PC-9 (cell line): ENCODE data around the gene CCDC30. TPM values are rescaled to one million over a fixed set of nuclear protein-coding genes. Genes with fewer than 3 reads are reported as not detected.

Experiments
- BruUV-seq: library from RNA; stranded (reverse); fragments of 400-500 nt; replicated peaks from 2 replicates; lab custom pipeline; 2021; lab: Mats Ljungman, UMichigan
- CTCF ChIA-PET: fragments of 300-600 bp; sonication (Branson Sonifier 250); formaldehyde crosslinking; loops from one replicate; lab custom pipeline; 2022; ENCODE audit warnings: antibody characterized with exemption; lab: Charles Lee
- POLR2A ChIA-PET: fragments of 300-600 bp; sonication (Branson Sonifier 250); formaldehyde crosslinking; loops from one replicate; lab custom pipeline; 2022; ENCODE audit warnings: antibody characterized with exemption; ENCODE audit not compliant: unreplicated experiment; lab: Charles Lee
- DNase-seq, 2 experiments: peaks; one replicate each; pipeline versions ENCODE4 v3.0.0 to v3.0.0-alpha.2; 2015 to 2022; ENCODE audit warnings: mixed read lengths in 1 of 2
- H2AFZ ChIP-seq: fragments of 200-600 bp; sonication (generic); 2 replicates; pipeline ENCODE4 v1.8.1; 2017; ENCODE audit warnings: antibody characterized with exemption
- H3F3A ChIP-seq: fragments of 200-600 bp; sonication (generic); 2 replicates; pipeline ENCODE4 v1.8.1; 2017; ENCODE audit warnings: antibody characterized with exemption, mild to moderate bottlenecking, low read depth; ENCODE audit not compliant: insufficient read depth
- H3K27ac ChIP-seq: fragments of 200-600 bp; sonication (generic); 2 replicates; pipeline ENCODE4 v1.6.1; 2016; ENCODE audit warnings: mixed run types
- H3K27me3 ChIP-seq: fragments of 200-600 bp; sonication (generic); 2 replicates; pipeline ENCODE4 v1.6.1; 2016; ENCODE audit warnings: low read depth, mixed run types; ENCODE audit not compliant: insufficient read depth
- H3K36me3 ChIP-seq: fragments of 200-600 bp; sonication (generic); 2 replicates; pipeline ENCODE4 v1.6.1; 2016; ENCODE audit warnings: low read depth, mixed run types
- H3K4me1 ChIP-seq: fragments of 200-600 bp; sonication (generic); replicated peaks from 2 replicates; pipeline ENCODE4 v1.6.1; 2016; ENCODE audit warnings: mixed run types; ENCODE audit not compliant: insufficient read depth
- H3K4me2 ChIP-seq: fragments of 200-600 bp; sonication (generic); 2 replicates; pipeline ENCODE4 v1.6.1; 2017; ENCODE audit warnings: mixed run types
- H3K4me3 ChIP-seq: fragments of 200-600 bp; sonication (generic); 2 replicates; pipeline ENCODE4 v1.6.1; 2016; ENCODE audit warnings: mixed run types
- H3K79me2 ChIP-seq: fragments of 200-600 bp; sonication (generic); 2 replicates; pipeline ENCODE4 v1.6.1; 2017; ENCODE audit warnings: low read depth, mixed run types
- H3K9me2 ChIP-seq: fragments of 200-600 bp; sonication (generic); 2 replicates; pipeline ENCODE4 v1.8.1; 2017; ENCODE audit warnings: mild to moderate bottlenecking; ENCODE audit not compliant: insufficient read depth
- H3K9me3 ChIP-seq: fragments of 200-600 bp; sonication (generic); 2 replicates; pipeline ENCODE4 v1.8.1; 2016; ENCODE audit warnings: low read depth; ENCODE audit not compliant: insufficient read depth
- H4K20me1 ChIP-seq: fragments of 200-600 bp; sonication (generic); 2 replicates; pipeline ENCODE4 v1.8.1; 2017; ENCODE audit not compliant: insufficient read depth
- EZH2 ChIP-seq: fragments of 200-600 bp; sonication (generic); IDR thresholded peaks from 2 replicates; pipeline ENCODE4 v1.8.0; 2017; ENCODE audit warnings: antibody characterized with exemption, low read depth
- intact Hi-C: fragments of 100-400 bp; cut with micrococcal nuclease; formaldehyde crosslinking; loops from one replicate; pipeline ENCODE4 v1.10.0; 2022; ENCODE audit not compliant: unreplicated experiment
- total RNA-seq: library from RNA; stranded (reverse); gene quantifications from 2 replicates; pipeline ENCODE4 v1.2.3, GENCODE V29; 2021
- TF ChIP-seq, protein P1 (sequence below): fragments of 200-600 bp; sonication (generic); conservative IDR thresholded peaks from 2 replicates; pipeline ENCODE4 v1.6.1; 2017; ENCODE audit warnings: mixed run types, antibody characterized with exemption, mild to moderate bottlenecking, moderate library complexity

Gene CCDC30
- total RNA-seq, 1 experiment from 2014 or later: 10.2 TPM

DNA sequence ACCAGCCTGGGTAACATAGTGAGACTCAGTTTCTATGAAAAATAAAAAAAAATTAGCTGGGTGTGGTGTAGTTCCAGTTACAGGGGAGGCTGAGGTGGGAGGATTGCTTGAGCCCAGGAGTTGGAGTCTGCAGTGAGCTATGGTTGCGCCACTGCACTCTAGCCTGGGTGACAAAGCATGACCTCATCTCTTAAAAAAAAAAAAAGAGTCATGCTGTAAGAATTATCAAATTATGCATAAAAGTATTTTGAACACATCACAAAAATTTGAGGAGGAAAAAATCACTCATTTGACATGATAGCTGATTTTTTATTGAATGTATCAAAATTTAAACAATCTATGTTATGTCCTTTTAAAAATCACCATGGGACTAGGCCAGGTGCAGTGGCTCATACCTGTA is 17.8 kb downstream of the CCDC30 start:
- BruUV-seq: no TSS peak
- Histone ChIP-seq H3K36me3 (no peaks in the 10 kb centered on the region), H3K4me3 (no peak overlapping the region), H3K79me2 (no peaks in the 10 kb centered on the region), H3F3A (no peaks in the 10 kb centered on the region), H3K27ac (no peak overlapping the region), H4K20me1 (no peaks in the 10 kb centered on the region), H3K27me3 (no peaks in the 10 kb centered on the region), H2AFZ (no peak overlapping the region), H3K9me3 (no peaks in the 10 kb centered on the region), H3K9me2 (no peaks in the 10 kb centered on the region), H3K4me1 (peaks cover 6% of the 10 kb centered on the region; the same call in 1 of the 2 replicates), H3K4me2 (no peak overlapping the region)
- intact Hi-C loops: no loop called here
- POLR2A ChIA-PET: interaction anchor here (0.6 kb wide), 1 partner anchor 1557 kb away, joined by 9 read pairs; no protein-coding TSS in a partner anchor
- CTCF ChIA-PET: no interaction called here
- no peak for DNase-seq
- TF ChIP-seq, protein P1, sequence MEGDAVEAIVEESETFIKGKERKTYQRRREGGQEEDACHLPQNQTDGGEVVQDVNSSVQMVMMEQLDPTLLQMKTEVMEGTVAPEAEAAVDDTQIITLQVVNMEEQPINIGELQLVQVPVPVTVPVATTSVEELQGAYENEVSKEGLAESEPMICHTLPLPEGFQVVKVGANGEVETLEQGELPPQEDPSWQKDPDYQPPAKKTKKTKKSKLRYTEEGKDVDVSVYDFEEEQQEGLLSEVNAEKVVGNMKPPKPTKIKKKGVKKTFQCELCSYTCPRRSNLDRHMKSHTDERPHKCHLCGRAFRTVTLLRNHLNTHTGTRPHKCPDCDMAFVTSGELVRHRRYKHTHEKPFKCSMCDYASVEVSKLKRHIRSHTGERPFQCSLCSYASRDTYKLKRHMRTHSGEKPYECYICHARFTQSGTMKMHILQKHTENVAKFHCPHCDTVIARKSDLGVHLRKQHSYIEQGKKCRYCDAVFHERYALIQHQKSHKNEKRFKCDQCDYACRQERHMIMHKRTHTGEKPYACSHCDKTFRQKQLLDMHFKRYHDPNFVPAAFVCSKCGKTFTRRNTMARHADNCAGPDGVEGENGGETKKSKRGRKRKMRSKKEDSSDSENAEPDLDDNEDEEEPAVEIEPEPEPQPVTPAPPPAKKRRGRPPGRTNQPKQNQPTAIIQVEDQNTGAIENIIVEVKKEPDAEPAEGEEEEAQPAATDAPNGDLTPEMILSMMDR: no peak
- no peak for TF ChIP-seq EZH2

DNA sequence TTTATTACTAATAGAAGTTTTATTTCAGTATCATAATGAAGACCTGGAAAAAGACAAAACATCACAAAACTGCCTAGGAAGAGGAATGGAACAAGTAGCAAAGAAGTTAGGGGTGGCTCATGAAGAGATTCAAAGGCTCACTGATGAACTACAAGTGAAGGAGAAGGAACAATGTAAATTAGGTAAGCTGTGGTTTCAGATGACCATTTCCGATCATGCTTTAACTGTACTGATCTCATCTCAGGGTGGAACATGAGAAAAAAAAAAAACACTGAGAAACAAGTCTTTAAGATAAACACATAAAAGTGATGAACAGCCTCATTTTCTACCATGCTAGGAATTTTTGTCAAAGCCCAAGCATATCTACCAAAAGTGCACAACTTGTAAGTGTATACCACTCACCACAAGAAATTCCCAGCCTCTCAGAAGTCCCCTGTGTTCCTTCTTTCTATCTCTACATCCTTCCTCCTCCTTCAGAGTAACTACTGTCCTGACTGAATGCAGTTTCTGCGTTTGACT is 19.6 kb downstream of the CCDC30 start:
- no peaks in the 10 kb centered on the region for H3K9me3 ChIP-seq
- no TSS peak for BruUV-seq
- no peak overlapping the region for H3K4me2 ChIP-seq
- no peak overlapping the region for H2AFZ ChIP-seq
- no peaks in the 10 kb centered on the region for H3K9me2 ChIP-seq
- no peaks in the 10 kb centered on the region for H3K36me3 ChIP-seq
- no peak for DNase-seq
- peaks cover 6% of the 10 kb centered on the region; the same call in 1 of the 2 replicates for H3K4me1 ChIP-seq
- no peaks in the 10 kb centered on the region for H4K20me1 ChIP-seq
- H3K27ac ChIP-seq: no peak overlapping the region
- H3K4me3 ChIP-seq: no peak overlapping the region
- intact Hi-C loops: no loop called here
- POLR2A ChIA-PET: no interaction called here
- CTCF ChIA-PET: no interaction called here
- TF ChIP-seq EZH2: no peak
- TF ChIP-seq, protein P1: no peak
- no peaks in the 10 kb centered on the region for H3K27me3 ChIP-seq
- H3K79me2 ChIP-seq: no peaks in the 10 kb centered on the region
- no peaks in the 10 kb centered on the region for H3F3A ChIP-seq

DNA sequence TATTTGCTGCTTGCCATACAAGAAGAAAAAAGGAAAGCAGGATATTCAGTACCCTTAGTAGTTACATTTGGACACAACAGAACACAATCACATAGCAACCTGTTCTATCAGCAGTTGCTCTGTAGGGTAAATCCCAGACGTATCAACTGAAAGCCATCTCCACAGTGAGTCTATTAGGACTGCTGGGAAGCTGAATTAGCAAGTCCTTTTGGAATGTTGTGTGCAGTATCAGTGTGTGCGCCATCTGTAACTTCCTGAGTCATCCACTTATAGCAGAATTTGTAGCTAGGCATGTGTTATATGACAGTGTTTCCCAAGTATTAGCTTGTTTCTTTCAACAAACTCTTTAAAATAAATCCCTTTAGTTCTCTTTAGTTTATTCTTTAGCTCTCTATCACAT is 21.3 kb downstream of the CCDC30 start:
- peaks cover 6% of the 10 kb centered on the region; the same call in 1 of the 2 replicates for H3K4me1 ChIP-seq
- H3K9me3 ChIP-seq: no peaks in the 10 kb centered on the region
- H2AFZ ChIP-seq: 0 out of 2 replicates have a peak overlapping the region, but pooled peaks have one; percentile 54
- 0 out of 2 replicates have a peak overlapping the region, but pooled peaks have one; percentile 34 for H3K27ac ChIP-seq
- TF ChIP-seq, protein P1: no peak
- no peak for TF ChIP-seq EZH2
- peak overlapping the region; percentile 15; the same call in 1 of the 2 replicates for H3K4me2 ChIP-seq
- H3K79me2 ChIP-seq: no peaks in the 10 kb centered on the region
- no peaks in the 10 kb centered on the region for H3K27me3 ChIP-seq
- H3K4me3 ChIP-seq: no peak overlapping the region
- no peaks in the 10 kb centered on the region for H3K36me3 ChIP-seq
- peak; percentile 46 to 63 for DNase-seq
- H3K9me2 ChIP-seq: no peaks in the 10 kb centered on the region
- no peaks in the 10 kb centered on the region for H4K20me1 ChIP-seq
- BruUV-seq: no TSS peak
- POLR2A ChIA-PET: interaction anchor here (0.5 to 0.6 kb wide), 5 partner anchors 22 to 911 kb away, joined by 3 to 5 read pairs (median 4); partner anchors contain the start of gene CCDC30
- H3F3A ChIP-seq: no peaks in the 10 kb centered on the region
- intact Hi-C loops: loop anchor here (1.0 kb wide), 1 partner anchor 21 kb away; the partner anchor contains the start of gene CCDC30
- CTCF ChIA-PET: interaction anchor here (0.7 kb wide), 1 partner anchor 140 kb away, joined by 3 read pairs; no protein-coding TSS in a partner anchor
